Activated CD4-positive, alpha-beta T cell treated with anti-CD3 and anti-CD28 coated beads for 24 hours (primary cell): Measurements from ENCODE around the gene SLC37A4.
A peak's percentile ranks its signal among the peaks of the same experiment; 100 is the strongest.
"Not testable (repeated sequence)": the region's sequence is repeated elsewhere in the genome, so short reads cannot be mapped to it uniquely, and the experiment has no call there.

Experiments used
- DNase-seq, 2 donors: peaks; one replicate each; pipeline ENCODE4 v3.0.0-alpha.2; 2020; ENCODE audit warnings: low read depth in 2 of 2

SLC37A4 gene

GRCh38 chr11:119017377-119017776, 13.3 kb downstream of the SLC37A4 start:
- DNase-seq = not testable (repeated sequence)

GRCh38 chr11:119016216-119017009, 14.3 kb downstream of the SLC37A4 start:
- DNase-seq = no peak

- DNase-seq = no peak
Observed at GRCh38 chr11:119015054-119015611, 15.5 kb downstream of the SLC37A4 start.

GRCh38 chr11:119014209-119014924, 16.3 kb downstream of the SLC37A4 start:
- DNase-seq = no peak

GRCh38 chr11:119012629-119013170, 18.0 kb downstream of the SLC37A4 start:
- DNase-seq = no peak

- no peak for DNase-seq
Observed at GRCh38 chr11:119011476-119012053, 19.1 kb downstream of the SLC37A4 start.

GRCh38 chr11:119006656-119007055, 24.0 kb downstream of the SLC37A4 start:
- no peak for DNase-seq

- DNase-seq = no peak
Observed at GRCh38 chr11:119000906-119001305, 29.8 kb downstream of the SLC37A4 start.

- no peak for DNase-seq
Observed at GRCh38 chr11:118998822-118999221, 31.9 kb downstream of the SLC37A4 start.

- no peak for DNase-seq
Observed at GRCh38 chr11:118998388-118998717, 32.3 kb downstream of the SLC37A4 start.

- peak; percentile 94 for DNase-seq
Observed at GRCh38 chr11:118997627-118998387, 32.9 kb downstream of the SLC37A4 start, which contains the start of gene CENATAC. Gene CENATAC (plus strand): TSS chr11:118998138. CDS start chr11:118998198, 60 bp downstream.

- DNase-seq = peak in 1 of 2 donors; percentile 17
Observed at GRCh38 chr11:118996926-118997626, 33.6 kb downstream of the SLC37A4 start.

- DNase-seq = not testable (repeated sequence)
Observed at GRCh38 chr11:118991486-118992038, 39.1 kb downstream of the SLC37A4 start.

- no peak for DNase-seq
Observed at GRCh38 chr11:118988280-118988679, 42.4 kb downstream of the SLC37A4 start.

- DNase-seq = no peak
Observed at GRCh38 chr11:118984825-118985224, 45.9 kb downstream of the SLC37A4 start.

- DNase-seq = not testable (repeated sequence)
Observed at GRCh38 chr11:118984337-118984736, 46.3 kb downstream of the SLC37A4 start.

- DNase-seq = no peak
Observed at GRCh38 chr11:118980191-118980881, 50.3 kb downstream of the SLC37A4 start.

GRCh38 chr11:118979434-118979833, 51.2 kb downstream of the SLC37A4 start:
- no peak for DNase-seq

GRCh38 chr11:118975771-118976709, 54.6 kb downstream of the SLC37A4 start:
- DNase-seq = no peak
